PFSK-1 (cell line): ENCODE data around the gene DIP2A.

Source experiments
- FOXP2 ChIP-seq: optimal IDR thresholded peaks from 2 replicates; pipeline ENCODE3; 2011; ENCODE audit warnings: borderline replicate concordance, control low read depth, inconsistent platforms; ENCODE audit not compliant: insufficient read depth; ENCODE audit errors: extremely low read length, extremely low read depth
- POLR2AphosphoS5 ChIP-seq: IDR thresholded peaks from 2 replicates; pipeline ENCODE4 v1.6.1; 2012; ENCODE audit warnings: low read depth, mild to moderate bottlenecking, control low read depth, low read length, moderate library complexity
- REST ChIP-seq, 2 experiments: IDR thresholded peaks; 2 replicates each; pipeline versions ENCODE4 v1.6.1 to v1.8.0; 2011 to 2012; ENCODE audit warnings: low read depth in 2 of 2, low read length in 2 of 2, control low read depth in 1 of 2, inconsistent platforms in 1 of 2, mild to moderate bottlenecking in 1 of 2, moderate library complexity in 1 of 2; ENCODE audit not compliant: insufficient read depth in 1 of 2
- SIN3A ChIP-seq: IDR thresholded peaks from 2 replicates; pipeline ENCODE4 v1.6.1; 2012; ENCODE audit warnings: mild to moderate bottlenecking, low read length, moderate library complexity, borderline replicate concordance; ENCODE audit not compliant: insufficient read depth
- TAF1 ChIP-seq: IDR thresholded peaks from 2 replicates; pipeline ENCODE4 v1.6.1; 2012; ENCODE audit warnings: low read length, control low read depth, borderline replicate concordance; ENCODE audit not compliant: insufficient read depth

- no peak for TF ChIP-seq TAF1
- no peak for TF ChIP-seq POLR2AphosphoS5
- TF ChIP-seq REST (IDR thresholded peaks at IDR 0.05; ENCODE audit: insufficient read depth in 1 of 2, low read depth in 2 of 2, low read length in 2 of 2) = no peak
- no peak for TF ChIP-seq SIN3A
- TF ChIP-seq FOXP2 = no peak
These were observed 18.8 kb upstream of the DIP2A start for GRCh38 chr21:46439906-46440305.
